Large intestine (tissue), 12 donors: ENCODE data around the gene EPB41L4A. TPM values are rescaled to one million over a fixed set of nuclear protein-coding genes. Genes with fewer than 3 reads are reported as not detected.
"Not testable (repeated sequence)": the region's sequence is repeated elsewhere in the genome, so short reads cannot be mapped to it uniquely, and the experiment has no call there.

Source experiments
- DNase-seq, 2 donors: peaks; one replicate each; pipeline versions ENCODE4 v3.0.0 to v3.0.0-alpha.2; 2013
- H3K27ac ChIP-seq: one replicate; pipeline ENCODE4 v1.5.1; 2013; ENCODE audit warnings: low read length
- H3K27me3 ChIP-seq: 2 replicates; pipeline ENCODE4 v1.6.1; 2013; ENCODE audit warnings: low read length; ENCODE audit not compliant: control insufficient read depth, insufficient read depth
- H3K36me3 ChIP-seq: 2 replicates; pipeline ENCODE4 v1.6.1; 2013; ENCODE audit warnings: low read length; ENCODE audit not compliant: control insufficient read depth, insufficient read depth
- H3K4me1 ChIP-seq: one replicate; pipeline ENCODE4 v1.6.1; 2013; ENCODE audit warnings: low read length; ENCODE audit not compliant: control insufficient read depth, insufficient read depth
- H3K4me3 ChIP-seq: one replicate; pipeline ENCODE4 v1.5.1; 2013; ENCODE audit warnings: low read length
- H3K9me3 ChIP-seq: one replicate; pipeline ENCODE4 v1.6.1; 2013; ENCODE audit warnings: mild to moderate bottlenecking, low read depth, low read length, moderate library complexity; ENCODE audit not compliant: control insufficient read depth
- WGBS: methylation state at CpG from one replicate; pipeline ENCODE4 v1.1.5; 2013; ENCODE audit warnings: low lambda C conversion rate; ENCODE audit not compliant: insufficient coverage; 5-methylcytosine and 5-hydroxymethylcytosine counted together
- long read RNA-seq, 11 donors: transcript quantifications; one replicate each; lab custom pipeline, GENCODE V29; 2026
- polyA plus RNA-seq: library from polyadenylated mRNA; unstranded; fragments of 120-200 nt; gene quantifications from one replicate; pipeline ENCODE4 v1.2.1, GENCODE V29; 2013

The EPB41L4A gene, protein sequence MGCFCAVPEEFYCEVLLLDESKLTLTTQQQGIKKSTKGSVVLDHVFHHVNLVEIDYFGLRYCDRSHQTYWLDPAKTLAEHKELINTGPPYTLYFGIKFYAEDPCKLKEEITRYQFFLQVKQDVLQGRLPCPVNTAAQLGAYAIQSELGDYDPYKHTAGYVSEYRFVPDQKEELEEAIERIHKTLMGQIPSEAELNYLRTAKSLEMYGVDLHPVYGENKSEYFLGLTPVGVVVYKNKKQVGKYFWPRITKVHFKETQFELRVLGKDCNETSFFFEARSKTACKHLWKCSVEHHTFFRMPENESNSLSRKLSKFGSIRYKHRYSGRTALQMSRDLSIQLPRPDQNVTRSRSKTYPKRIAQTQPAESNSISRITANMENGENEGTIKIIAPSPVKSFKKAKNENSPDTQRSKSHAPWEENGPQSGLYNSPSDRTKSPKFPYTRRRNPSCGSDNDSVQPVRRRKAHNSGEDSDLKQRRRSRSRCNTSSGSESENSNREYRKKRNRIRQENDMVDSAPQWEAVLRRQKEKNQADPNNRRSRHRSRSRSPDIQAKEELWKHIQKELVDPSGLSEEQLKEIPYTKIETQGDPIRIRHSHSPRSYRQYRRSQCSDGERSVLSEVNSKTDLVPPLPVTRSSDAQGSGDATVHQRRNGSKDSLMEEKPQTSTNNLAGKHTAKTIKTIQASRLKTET
- 2.2 TPM for polyA plus RNA-seq
- long read RNA-seq, donor 1 = 0 reads
- long read RNA-seq, donor 2 = 0 reads
- long read RNA-seq, donor 3, partial matches to known transcripts = 37 of 39 reads
- long read RNA-seq, donor 3, other reads (novel, unspliced or antisense) = 0 of 39 reads
- long read RNA-seq, donor 4 = 0 reads
- long read RNA-seq, donor 5 = 0 reads
- long read RNA-seq, donor 6, partial matches to known transcripts = 543 of 551 reads
- long read RNA-seq, donor 6, other reads (novel, unspliced or antisense) = 8 of 551 reads
- long read RNA-seq, donor 7 = 0 reads
- long read RNA-seq, donor 8 = 0 reads
- long read RNA-seq, donor 9, partial matches to known transcripts = 0 of 2 reads
- long read RNA-seq, donor 9, other reads (novel, unspliced or antisense) = 0 of 2 reads
- long read RNA-seq, donor 10 = 0 reads
- long read RNA-seq, donor 11 = 0 reads

DNA sequence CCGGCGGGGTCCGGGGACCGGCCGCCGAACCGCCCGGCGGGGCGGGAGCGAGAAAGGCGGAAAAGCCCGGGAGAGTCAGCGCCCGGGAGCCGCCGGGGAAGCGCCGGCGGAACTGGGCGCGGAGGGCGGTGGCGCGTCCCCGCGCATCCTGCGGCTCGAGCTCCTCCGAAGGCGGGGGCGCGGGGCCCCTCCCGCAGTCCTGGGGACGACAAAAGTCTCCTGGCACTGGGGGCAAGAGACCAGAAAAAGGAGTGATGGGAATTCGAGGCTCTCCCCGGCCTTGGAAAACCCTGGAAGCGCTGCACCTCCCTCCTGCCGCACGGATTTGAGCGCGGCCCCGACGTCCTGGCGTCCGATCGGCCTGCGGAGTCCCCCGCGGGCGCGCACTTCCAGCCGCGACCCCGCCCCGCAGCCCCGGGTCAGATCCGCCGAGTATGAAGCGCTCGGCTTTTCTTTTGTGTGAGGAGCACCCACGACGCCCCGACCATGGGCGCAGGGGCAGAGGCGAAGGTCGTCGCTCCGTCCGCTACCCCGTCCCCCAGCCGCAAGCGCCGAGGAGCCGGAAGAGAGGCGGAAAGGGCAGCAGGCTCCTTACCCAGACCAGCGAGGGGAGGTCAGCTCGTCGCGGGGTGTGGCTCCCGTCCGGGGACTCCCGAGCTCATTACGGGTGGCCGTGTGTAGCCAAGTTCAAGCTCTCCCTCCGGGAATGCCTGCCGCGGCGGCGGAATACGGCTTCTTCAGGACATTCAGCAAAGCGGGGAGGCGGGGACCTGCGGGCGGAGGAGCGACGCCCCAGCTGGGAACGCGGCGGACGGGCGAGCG lies at the start of gene EPB41L4A:
EPB41L4A (minus strand) TSS at position 114 of the 822 bp plus-strand sequence. CDS start 238 bp downstream, outside the sequence.
- peak within 1 kb of the TSS; percentile 58 for H3K4me3 ChIP-seq
- peaks cover 7% of the 10 kb centered on the region for H3K9me3 ChIP-seq
- H3K27me3 ChIP-seq = peaks cover 43% of the 10 kb centered on the region
- H3K36me3 ChIP-seq = no peaks in the 10 kb centered on the region
- WGBS = no CpG with 5 or more reads among the region's 103 CpGs
- peaks cover 5% of the 10 kb centered on the region for H3K4me1 ChIP-seq
- no peak within 1 kb of the TSS for H3K27ac ChIP-seq
- DNase-seq = peak; percentile 18 to 51

DNA sequence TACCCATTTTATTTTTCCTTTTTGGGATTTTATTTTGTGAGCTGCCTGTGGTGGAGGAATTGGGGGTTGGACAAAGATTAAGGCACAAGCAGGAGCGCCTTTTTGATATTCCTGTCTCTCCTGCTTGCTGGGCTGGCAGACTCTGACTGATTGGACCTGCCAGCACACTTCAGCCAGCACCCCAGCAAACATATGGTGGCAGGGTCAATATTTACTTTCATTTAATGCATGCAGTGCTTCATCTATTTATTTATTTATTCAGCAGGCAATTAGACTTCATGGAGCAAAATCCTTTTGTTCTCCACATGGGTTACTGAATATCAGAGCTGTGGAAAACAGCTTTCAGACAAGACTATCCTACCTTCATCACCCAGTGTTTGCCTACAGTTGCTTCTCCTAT lies 48.4 kb upstream of the EPB41L4A start:
- no peaks in the 10 kb centered on the region for H3K36me3 ChIP-seq
- no peaks in the 10 kb centered on the region for H3K4me1 ChIP-seq
- no peaks in the 10 kb centered on the region for H3K27me3 ChIP-seq
- DNase-seq = no peak
- no peak overlapping the region for H3K4me3 ChIP-seq
- no peaks in the 10 kb centered on the region for H3K9me3 ChIP-seq
- WGBS = no CpG with 5 or more reads among the region's 1 CpG
- no peak overlapping the region for H3K27ac ChIP-seq

DNA sequence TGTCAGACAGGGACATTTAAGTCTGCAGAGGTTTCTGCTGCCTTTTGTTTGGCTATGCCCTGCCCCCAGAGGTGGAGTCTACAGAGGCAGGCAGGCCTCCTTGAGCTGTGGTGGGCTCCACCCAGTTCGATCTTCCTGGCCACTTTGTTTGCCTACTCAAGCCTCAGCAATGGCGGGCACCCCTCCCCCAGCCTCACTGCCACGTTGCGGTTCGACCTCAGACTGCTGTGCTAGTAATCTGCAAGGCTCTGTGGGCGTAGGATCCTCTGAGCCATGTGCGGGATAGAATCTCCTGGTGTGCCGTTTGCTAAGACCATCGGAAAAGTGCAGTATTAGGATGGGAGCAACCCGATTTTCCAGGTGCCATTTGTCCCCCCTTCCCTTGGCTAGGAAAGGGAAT lies 47.2 kb upstream of the EPB41L4A start:
- not testable (repeated sequence) for H3K36me3 ChIP-seq, H3K4me1 ChIP-seq, DNase-seq, H3K27ac ChIP-seq, H3K27me3 ChIP-seq, H3K4me3 ChIP-seq, H3K9me3 ChIP-seq
- no CpG with 5 or more reads among the region's 10 CpGs for whole genome bisulfite sequencing

DNA sequence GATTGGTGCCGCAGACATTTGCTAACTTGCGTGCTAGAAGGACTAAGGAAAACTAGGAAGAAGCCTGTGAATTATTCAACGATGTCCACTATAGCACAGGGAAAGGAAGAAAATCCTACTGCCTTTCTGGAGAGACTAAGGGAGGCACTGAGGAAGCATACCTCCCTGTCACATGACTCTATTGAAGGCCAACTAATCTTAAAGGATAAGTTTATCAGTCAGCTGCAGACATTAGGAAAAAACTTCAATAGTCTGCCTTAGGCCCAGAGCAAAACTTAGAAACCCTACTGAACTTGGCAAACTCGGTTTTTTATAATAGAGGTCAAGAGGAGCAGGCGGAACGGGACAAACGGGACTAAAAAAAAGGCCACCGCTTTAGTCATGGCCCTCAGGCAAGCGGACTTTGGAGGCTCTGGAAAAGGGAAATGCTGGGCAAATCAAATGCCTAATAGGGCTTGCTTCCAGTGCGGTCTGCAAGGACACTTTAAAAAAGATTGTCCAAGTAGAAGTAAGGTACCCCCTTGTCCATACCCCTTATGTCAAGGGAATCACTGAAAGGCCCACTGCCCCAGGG lies 28.2 kb upstream of the EPB41L4A start:
- not testable (repeated sequence) for H3K4me3 ChIP-seq, DNase-seq, H3K36me3 ChIP-seq, H3K9me3 ChIP-seq, H3K4me1 ChIP-seq, H3K27me3 ChIP-seq, H3K27ac ChIP-seq
- WGBS = 90% methylated on average over 5 of the region's 10 CpGs

DNA sequence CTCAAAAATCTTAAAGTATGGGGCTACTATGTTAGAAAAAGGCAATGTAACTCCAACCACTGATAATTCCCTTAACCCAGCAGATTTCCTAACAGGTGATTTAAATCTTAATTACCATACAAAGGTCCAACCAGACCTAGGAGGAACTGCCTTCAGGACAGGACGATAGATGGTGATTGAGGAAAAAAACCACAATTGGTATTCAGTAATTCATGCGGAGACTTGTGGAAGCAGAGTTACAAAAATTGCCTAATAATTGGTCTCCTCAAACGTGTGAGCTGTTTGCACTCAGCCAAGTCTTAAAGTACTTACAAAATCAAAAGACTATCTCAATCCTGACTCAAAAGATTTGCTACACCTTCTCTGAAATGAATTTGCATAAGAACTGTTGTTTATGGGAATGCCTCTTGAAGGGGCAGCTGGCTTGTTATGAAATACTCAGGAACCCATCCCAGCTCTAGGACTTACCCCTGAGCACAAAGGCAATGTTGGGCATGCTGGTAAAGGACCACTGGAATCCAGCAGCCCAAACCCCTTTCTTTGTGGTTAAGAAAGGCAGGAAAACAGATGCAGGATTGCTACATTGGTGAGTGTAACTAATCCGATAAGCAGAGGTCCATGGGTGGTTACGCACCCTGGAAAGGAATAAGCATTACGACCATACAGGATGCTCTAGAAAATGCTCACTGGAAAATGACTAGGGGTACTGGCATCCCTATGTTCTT lies 26.7 kb upstream of the EPB41L4A start:
- no peak for DNase-seq
- Histone ChIP-seq H3K36me3 (no peaks in the 10 kb centered on the region), H3K9me3 (peaks cover 3% of the 10 kb centered on the region), H3K27me3 (no peaks in the 10 kb centered on the region), H3K4me1 (no peaks in the 10 kb centered on the region), H3K4me3 (no peak overlapping the region), H3K27ac (no peak overlapping the region)
- 60% methylated on average over 1 of the region's 6 CpGs for WGBS

DNA sequence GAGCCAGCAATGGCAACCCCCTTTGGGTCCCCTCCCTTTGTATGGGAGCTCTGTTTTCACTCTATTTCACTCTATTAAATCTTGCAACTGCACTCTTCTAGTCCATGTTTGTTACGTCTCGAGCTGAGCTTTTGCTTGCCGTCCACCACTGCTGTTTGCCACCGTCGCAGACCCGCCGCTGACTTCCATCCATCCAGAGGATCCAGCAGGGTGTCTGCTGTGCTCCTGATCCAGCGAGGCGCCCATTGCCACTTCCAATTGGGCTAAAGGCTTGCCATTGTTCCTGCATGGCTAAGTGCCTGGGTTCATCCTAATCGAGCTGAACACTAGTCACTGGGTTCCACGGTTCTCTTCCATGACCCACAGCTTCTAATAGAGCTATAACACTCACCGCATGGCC lies 24.9 kb upstream of the EPB41L4A start:
- not testable (repeated sequence) for H3K4me3 ChIP-seq, DNase-seq, H3K27ac ChIP-seq, H3K9me3 ChIP-seq, H3K36me3 ChIP-seq, H3K4me1 ChIP-seq, H3K27me3 ChIP-seq
- WGBS = no CpG with 5 or more reads among the region's 12 CpGs

DNA sequence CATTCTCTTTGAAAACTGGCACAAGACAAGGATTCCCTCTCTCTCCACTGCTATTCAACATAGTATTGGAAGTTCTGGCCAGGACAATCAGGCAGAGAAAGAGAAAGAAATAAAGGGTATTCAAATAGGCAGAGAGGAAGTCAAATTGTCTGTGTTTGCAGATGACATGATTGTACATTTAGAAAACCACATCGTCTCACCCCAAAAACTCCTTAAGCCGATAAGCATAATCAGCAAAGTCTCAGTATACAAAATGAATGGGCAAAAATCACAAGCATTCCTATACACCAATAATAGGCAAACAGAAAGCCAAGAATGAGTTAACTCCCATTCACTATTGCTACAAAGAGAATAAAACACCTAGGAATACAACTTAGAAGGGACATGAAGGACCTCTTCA lies 21.0 kb upstream of the EPB41L4A start:
- Histone ChIP-seq H3K27ac (no peak overlapping the region), H3K36me3 (no peaks in the 10 kb centered on the region), H3K4me1 (no peaks in the 10 kb centered on the region), H3K9me3 (peaks cover 2% of the 10 kb centered on the region), H3K27me3 (no peaks in the 10 kb centered on the region), H3K4me3 (no peak overlapping the region)
- WGBS = no CpG with 5 or more reads among the region's 2 CpGs
- no peak for DNase-seq

DNA sequence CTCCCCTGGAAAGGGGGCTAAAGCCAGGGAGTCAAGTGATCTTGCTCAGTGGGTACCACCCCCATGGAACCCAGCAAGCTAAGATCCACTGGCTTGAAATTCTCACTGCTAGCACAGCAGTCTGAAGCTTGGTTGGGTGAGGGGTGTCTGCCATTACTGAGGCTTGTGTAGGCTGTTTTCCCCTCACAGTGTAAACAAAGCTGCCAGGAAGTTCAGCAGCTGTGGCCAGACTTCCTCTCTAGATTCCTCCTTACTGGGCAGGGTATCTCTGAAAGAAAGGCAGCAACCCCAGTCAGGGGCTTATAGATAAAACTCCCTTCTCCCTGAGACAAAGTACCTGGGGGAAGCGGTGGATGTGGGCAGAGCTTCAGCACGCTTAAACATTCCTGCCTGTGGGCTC lies 17.1 kb upstream of the EPB41L4A start:
- no peak for DNase-seq
- Histone ChIP-seq H3K4me3 (no peak overlapping the region), H3K9me3 (no peaks in the 10 kb centered on the region), H3K27ac (no peak overlapping the region), H3K27me3 (no peaks in the 10 kb centered on the region), H3K36me3 (no peaks in the 10 kb centered on the region), H3K4me1 (no peaks in the 10 kb centered on the region)
- no CpG with 5 or more reads among the region's 2 CpGs for WGBS

DNA sequence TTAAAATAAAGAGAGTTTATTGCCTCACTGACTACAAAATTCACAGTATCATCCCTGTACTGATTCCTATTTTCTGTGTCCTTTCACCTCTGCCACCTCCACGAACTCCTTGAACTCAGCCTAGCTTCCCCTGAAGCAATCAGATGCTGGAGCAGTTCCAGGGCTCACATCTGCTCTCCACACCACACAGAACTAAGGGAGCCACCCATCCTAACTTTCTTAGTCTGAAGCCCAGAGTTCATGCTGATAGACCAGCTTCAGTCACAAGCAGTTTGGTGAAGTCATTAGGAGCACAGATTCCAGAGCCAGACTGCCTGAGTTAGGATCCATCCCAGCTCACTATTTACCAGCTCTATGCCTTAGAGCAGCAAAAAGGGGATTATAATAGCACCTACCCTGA lies 15.6 kb upstream of the EPB41L4A start:
- WGBS = no CpG with 5 or more reads among the region's 1 CpG
- Histone ChIP-seq H3K27me3 (no peaks in the 10 kb centered on the region), H3K4me3 (no peak overlapping the region), H3K4me1 (no peaks in the 10 kb centered on the region), H3K36me3 (no peaks in the 10 kb centered on the region), H3K27ac (no peak overlapping the region), H3K9me3 (no peaks in the 10 kb centered on the region)
- no peak for DNase-seq
